GM12878 (cell line): ENCODE measurements around the gene NEU1. TPM values are rescaled to one million over a fixed set of nuclear protein-coding genes. Genes with fewer than 3 reads are reported as not detected.

Experiments
- BMI1 ChIP-seq: fragments of 450-650 bp; IDR thresholded peaks from 2 replicates; pipeline ENCODE4 v1.6.1; 2016; ENCODE audit warnings: mild to moderate bottlenecking, moderate library complexity, borderline replicate concordance
- CBX5 ChIP-seq: sonication (generic); IDR thresholded peaks from 2 replicates; pipeline ENCODE4 v1.6.1; 2016; ENCODE audit warnings: low read depth, moderate library complexity, mild to moderate bottlenecking, inconsistent platforms
- CHD2 ChIP-seq: IDR thresholded peaks from 2 replicates; pipeline ENCODE4 v1.6.1; 2011; ENCODE audit warnings: low read depth, low read length, improper control_type of control experiment, borderline replicate concordance
- CREM ChIP-seq: IDR thresholded peaks from 2 replicates; pipeline ENCODE4 v1.6.1; 2014; ENCODE audit warnings: antibody characterized with exemption, low read depth
- EED ChIP-seq: sonication (generic); IDR thresholded peaks from 2 replicates; pipeline ENCODE4 v1.6.1; 2016; ENCODE audit warnings: antibody characterized with exemption, low read depth
- EGR1 ChIP-seq, 2 experiments: IDR thresholded peaks; 1 replicate in 1 of 2; 2 replicates in 1 of 2; pipeline ENCODE4 v1.6.1; 2011 to 2012; ENCODE audit warnings: low read depth in 2 of 2, low read length in 2 of 2, borderline replicate concordance in 1 of 2, mild to moderate bottlenecking in 1 of 2, moderate library complexity in 1 of 2
- FOXM1 ChIP-seq: IDR thresholded peaks from 2 replicates; pipeline ENCODE4 v1.6.1; 2012; ENCODE audit warnings: low read depth, mild to moderate bottlenecking, inconsistent platforms, low read length, moderate library complexity
- JUNB ChIP-seq: IDR thresholded peaks from 2 replicates; pipeline ENCODE4 v1.6.1; 2016; ENCODE audit warnings: antibody characterized with exemption, mild to moderate bottlenecking
- KLF5 ChIP-seq: fragments of 450-650 bp; IDR thresholded peaks from 2 replicates; pipeline ENCODE4 v1.6.1; 2014; ENCODE audit warnings: mild to moderate bottlenecking; ENCODE audit not compliant: partially characterized antibody
- NFYA ChIP-seq: IDR thresholded peaks from 2 replicates; pipeline ENCODE4 v1.6.1; 2011; ENCODE audit warnings: low read depth, mild to moderate bottlenecking, low read length, improper control_type of control experiment, borderline replicate concordance
- PML ChIP-seq: IDR thresholded peaks from 2 replicates; pipeline ENCODE4 v1.6.1; 2012; ENCODE audit warnings: low read length, inconsistent platforms
- POLR2A ChIP-seq: IDR thresholded peaks from 2 replicates; pipeline ENCODE4 v1.6.1; 2011; ENCODE audit warnings: low read depth, mild to moderate bottlenecking, low read length
- RAD21 ChIP-seq: IDR thresholded peaks from 2 replicates; pipeline ENCODE4 v1.6.1; 2011; ENCODE audit warnings: mild to moderate bottlenecking, low read depth, low read length, moderate library complexity; ENCODE audit not compliant: insufficient read depth
- RAD51 ChIP-seq: fragments of 450-650 bp; IDR thresholded peaks from 2 replicates; pipeline ENCODE4 v1.6.1; 2016; ENCODE audit warnings: moderate library complexity, mild to moderate bottlenecking, inconsistent platforms
- SIN3A ChIP-seq: IDR thresholded peaks from 2 replicates; pipeline ENCODE4 v1.6.1; 2012; ENCODE audit warnings: low read depth, low read length, improper control_type of control experiment
- SMARCA5 ChIP-seq: fragments of 450-650 bp; IDR thresholded peaks from 2 replicates; pipeline ENCODE4 v1.6.1; 2017; ENCODE audit warnings: mild to moderate bottlenecking
- SREBF1 ChIP-seq: IDR thresholded peaks from 2 replicates; pipeline ENCODE4 v1.6.1; 2012; ENCODE audit warnings: mild to moderate bottlenecking, low read length
- STAT1 ChIP-seq: fragments of 450-650 bp; conservative IDR thresholded peaks from 2 replicates; pipeline ENCODE4 v1.6.1; 2014; ENCODE audit warnings: antibody characterized with exemption, mild to moderate bottlenecking
- TCF12 ChIP-seq: IDR thresholded peaks from 2 replicates; pipeline ENCODE4 v1.6.1; 2011; ENCODE audit warnings: low read depth, mild to moderate bottlenecking, low read length
- YBX1 ChIP-seq: fragments of 450-650 bp; IDR thresholded peaks from 2 replicates; pipeline ENCODE4 v1.6.1; 2016; ENCODE audit warnings: antibody characterized with exemption
- ZNF24 ChIP-seq: fragments of 450-650 bp; IDR thresholded peaks from 2 replicates; pipeline ENCODE4 v1.6.1; 2017; ENCODE audit warnings: antibody characterized with exemption, mild to moderate bottlenecking
- ZNF384 ChIP-seq: IDR thresholded peaks from 2 replicates; pipeline ENCODE4 v1.6.1; 2012; ENCODE audit warnings: low read depth, mild to moderate bottlenecking, low read length, improper control_type of control experiment, borderline replicate concordance
- polyA plus RNA-seq, 11 experiments: library from polyadenylated mRNA; depleted of rRNA in 4 of 11; unstranded in 6 of 11; stranded (reverse) in 5 of 11; fragments of >200 nt; fragmentation: Nextera tagmentation in 4 of 11; fragmentation: Illumina TruSeq in 1 of 11; extraction: Ambion mirVana in 4 of 11; extraction: Trizol in 1 of 11; gene quantifications; 1 replicate in 1 of 11; 2 replicates in 10 of 11; pipeline versions ENCODE4 v1.2.1 to v1.2.3, GENCODE V29; 2011 to 2016; ENCODE audit warnings: inconsistent platforms in 2 of 11, missing spikeins in 2 of 11, low read depth in 1 of 11
- total RNA-seq, 4 experiments: library from RNA; depleted of rRNA in 3 of 4; stranded (reverse); fragments of >200 nt in 3 of 4; fragmentation: Illumina TruSeq in 1 of 4; extraction: Trizol in 1 of 4; gene quantifications; 2 replicates each; pipeline versions ENCODE4 v1.2.1 to v1.2.3, GENCODE V29; 2013 to 2021
- TF ChIP-seq, protein P1 (sequence below): IDR thresholded peaks from 2 replicates; pipeline ENCODE4 v1.6.1; 2011; ENCODE audit warnings: borderline replicate concordance, low read depth, mild to moderate bottlenecking, moderate library complexity, low read length; ENCODE audit not compliant: insufficient read depth, poor library complexity, severe bottlenecking
- TF ChIP-seq, protein P2 (sequence below): fragments of 450-650 bp; IDR thresholded peaks from 2 replicates; pipeline ENCODE4 v1.6.1; 2014; ENCODE audit warnings: mild to moderate bottlenecking
- TF ChIP-seq, protein P3 (sequence below): fragments of 450-650 bp; formaldehyde crosslinking; IDR thresholded peaks from 2 replicates; pipeline ENCODE4 v1.4.0; 2020; ENCODE audit warnings: mild to moderate bottlenecking, moderate library complexity
- TF ChIP-seq, protein P4 (sequence below): fragments of 450-650 bp; IDR thresholded peaks from 2 replicates; pipeline ENCODE4 v1.6.1; 2017; ENCODE audit warnings: mild to moderate bottlenecking, low read depth, inconsistent platforms; ENCODE audit not compliant: poor library complexity, severe bottlenecking

NEU1 gene
- total and polyA plus RNA-seq, 10 of the 15 experiments (the other 5 are each of a cell fraction or from before 2014, with no cell fraction given): 7.2 to 26.9 (median 21.6) TPM

DNA sequence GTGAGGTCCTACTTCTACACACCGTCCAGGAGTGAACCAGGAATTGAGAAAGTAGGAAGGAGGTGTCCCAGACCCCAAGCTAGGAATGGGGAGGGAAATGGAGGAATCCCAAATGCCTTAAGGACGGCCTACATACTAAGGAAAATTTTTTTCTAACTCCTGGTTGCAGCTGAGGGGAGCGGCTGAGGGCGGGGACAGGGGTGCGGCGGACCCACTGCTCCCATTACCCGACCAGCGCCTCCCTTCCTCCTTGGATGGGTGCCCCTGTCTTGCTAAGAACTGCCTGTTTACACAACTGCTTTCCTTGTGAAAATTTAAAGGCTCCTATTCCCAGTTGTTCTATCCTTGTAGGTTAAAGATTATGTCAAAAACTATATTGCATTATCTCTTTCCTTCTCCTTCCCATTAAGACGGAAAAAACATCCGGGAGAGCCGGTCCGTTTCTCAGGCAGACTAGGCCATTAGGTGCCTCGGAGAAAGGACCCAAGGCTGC is 35.8 kb downstream of the NEU1 start (continued):
- TF ChIP-seq RAD51: no peak
- TF ChIP-seq ZNF384: no peak
- TF ChIP-seq, protein P1, sequence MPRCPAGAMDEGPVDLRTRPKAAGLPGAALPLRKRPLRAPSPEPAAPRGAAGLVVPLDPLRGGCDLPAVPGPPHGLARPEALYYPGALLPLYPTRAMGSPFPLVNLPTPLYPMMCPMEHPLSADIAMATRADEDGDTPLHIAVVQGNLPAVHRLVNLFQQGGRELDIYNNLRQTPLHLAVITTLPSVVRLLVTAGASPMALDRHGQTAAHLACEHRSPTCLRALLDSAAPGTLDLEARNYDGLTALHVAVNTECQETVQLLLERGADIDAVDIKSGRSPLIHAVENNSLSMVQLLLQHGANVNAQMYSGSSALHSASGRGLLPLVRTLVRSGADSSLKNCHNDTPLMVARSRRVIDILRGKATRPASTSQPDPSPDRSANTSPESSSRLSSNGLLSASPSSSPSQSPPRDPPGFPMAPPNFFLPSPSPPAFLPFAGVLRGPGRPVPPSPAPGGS: no peak
- TF ChIP-seq NFYA: no peak
- TF ChIP-seq CBX5: no peak
- no peak for TF ChIP-seq STAT1
- no peak for TF ChIP-seq CREM
- TF ChIP-seq, protein P2, sequence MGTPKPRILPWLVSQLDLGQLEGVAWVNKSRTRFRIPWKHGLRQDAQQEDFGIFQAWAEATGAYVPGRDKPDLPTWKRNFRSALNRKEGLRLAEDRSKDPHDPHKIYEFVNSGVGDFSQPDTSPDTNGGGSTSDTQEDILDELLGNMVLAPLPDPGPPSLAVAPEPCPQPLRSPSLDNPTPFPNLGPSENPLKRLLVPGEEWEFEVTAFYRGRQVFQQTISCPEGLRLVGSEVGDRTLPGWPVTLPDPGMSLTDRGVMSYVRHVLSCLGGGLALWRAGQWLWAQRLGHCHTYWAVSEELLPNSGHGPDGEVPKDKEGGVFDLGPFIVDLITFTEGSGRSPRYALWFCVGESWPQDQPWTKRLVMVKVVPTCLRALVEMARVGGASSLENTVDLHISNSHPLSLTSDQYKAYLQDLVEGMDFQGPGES: peak; percentile 34; the same call in 1 of the 2 replicates
- TF ChIP-seq KLF5: peak; percentile 23
- TF ChIP-seq, protein P3, sequence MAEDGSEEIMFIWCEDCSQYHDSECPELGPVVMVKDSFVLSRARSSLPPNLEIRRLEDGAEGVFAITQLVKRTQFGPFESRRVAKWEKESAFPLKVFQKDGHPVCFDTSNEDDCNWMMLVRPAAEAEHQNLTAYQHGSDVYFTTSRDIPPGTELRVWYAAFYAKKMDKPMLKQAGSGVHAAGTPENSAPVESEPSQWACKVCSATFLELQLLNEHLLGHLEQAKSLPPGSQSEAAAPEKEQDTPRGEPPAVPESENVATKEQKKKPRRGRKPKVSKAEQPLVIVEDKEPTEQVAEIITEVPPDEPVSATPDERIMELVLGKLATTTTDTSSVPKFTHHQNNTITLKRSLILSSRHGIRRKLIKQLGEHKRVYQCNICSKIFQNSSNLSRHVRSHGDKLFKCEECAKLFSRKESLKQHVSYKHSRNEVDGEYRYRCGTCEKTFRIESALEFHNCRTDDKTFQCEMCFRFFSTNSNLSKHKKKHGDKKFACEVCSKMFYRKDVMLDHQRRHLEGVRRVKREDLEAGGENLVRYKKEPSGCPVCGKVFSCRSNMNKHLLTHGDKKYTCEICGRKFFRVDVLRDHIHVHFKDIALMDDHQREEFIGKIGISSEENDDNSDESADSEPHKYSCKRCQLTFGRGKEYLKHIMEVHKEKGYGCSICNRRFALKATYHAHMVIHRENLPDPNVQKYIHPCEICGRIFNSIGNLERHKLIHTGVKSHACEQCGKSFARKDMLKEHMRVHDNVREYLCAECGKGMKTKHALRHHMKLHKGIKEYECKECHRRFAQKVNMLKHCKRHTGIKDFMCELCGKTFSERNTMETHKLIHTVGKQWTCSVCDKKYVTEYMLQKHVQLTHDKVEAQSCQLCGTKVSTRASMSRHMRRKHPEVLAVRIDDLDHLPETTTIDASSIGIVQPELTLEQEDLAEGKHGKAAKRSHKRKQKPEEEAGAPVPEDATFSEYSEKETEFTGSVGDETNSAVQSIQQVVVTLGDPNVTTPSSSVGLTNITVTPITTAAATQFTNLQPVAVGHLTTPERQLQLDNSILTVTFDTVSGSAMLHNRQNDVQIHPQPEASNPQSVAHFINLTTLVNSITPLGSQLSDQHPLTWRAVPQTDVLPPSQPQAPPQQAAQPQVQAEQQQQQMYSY (CRISPR knock-in tag): no peak
- no peak for TF ChIP-seq YBX1
- TF ChIP-seq FOXM1: no peak
- TF ChIP-seq, protein P4, sequence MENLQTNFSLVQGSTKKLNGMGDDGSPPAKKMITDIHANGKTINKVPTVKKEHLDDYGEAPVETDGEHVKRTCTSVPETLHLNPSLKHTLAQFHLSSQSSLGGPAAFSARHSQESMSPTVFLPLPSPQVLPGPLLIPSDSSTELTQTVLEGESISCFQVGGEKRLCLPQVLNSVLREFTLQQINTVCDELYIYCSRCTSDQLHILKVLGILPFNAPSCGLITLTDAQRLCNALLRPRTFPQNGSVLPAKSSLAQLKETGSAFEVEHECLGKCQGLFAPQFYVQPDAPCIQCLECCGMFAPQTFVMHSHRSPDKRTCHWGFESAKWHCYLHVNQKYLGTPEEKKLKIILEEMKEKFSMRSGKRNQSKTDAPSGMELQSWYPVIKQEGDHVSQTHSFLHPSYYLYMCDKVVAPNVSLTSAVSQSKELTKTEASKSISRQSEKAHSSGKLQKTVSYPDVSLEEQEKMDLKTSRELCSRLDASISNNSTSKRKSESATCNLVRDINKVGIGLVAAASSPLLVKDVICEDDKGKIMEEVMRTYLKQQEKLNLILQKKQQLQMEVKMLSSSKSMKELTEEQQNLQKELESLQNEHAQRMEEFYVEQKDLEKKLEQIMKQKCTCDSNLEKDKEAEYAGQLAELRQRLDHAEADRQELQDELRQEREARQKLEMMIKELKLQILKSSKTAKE: peak; percentile 78
- no peak; the same call in none of the 2 replicates for TF ChIP-seq POLR2A
- no peak for TF ChIP-seq SREBF1
- no peak for TF ChIP-seq BMI1
- TF ChIP-seq EGR1 (IDR thresholded peaks at IDR 0.05; ENCODE audit: borderline replicate concordance in 1 of 2, low read depth in 2 of 2, low read length in 2 of 2): no peak
- no peak for TF ChIP-seq SMARCA5
- no peak for TF ChIP-seq RAD21
- TF ChIP-seq CHD2: no peak
- no peak for TF ChIP-seq EED
- no peak for TF ChIP-seq SIN3A
- TF ChIP-seq TCF12: no peak
- TF ChIP-seq JUNB: no peak
- no peak for TF ChIP-seq ZNF24
- no peak; the same call in 1 of the 2 replicates for TF ChIP-seq PML
